GM21723 (cell line): Measurements from ENCODE around the gene MTFP1.
"Not testable (repeated sequence)": the region's sequence is repeated elsewhere in the genome, so short reads cannot be mapped to it uniquely, and the experiment has no call there.

Experiments used
- ATAC-seq: cut with Tn5 transposase; IDR thresholded peaks from one replicate; pipeline ENCODE4 v1.9.1; 2021; ENCODE audit warnings: mild to moderate bottlenecking, moderate library complexity; ENCODE audit not compliant: unreplicated experiment

The MTFP1 gene

DNA sequence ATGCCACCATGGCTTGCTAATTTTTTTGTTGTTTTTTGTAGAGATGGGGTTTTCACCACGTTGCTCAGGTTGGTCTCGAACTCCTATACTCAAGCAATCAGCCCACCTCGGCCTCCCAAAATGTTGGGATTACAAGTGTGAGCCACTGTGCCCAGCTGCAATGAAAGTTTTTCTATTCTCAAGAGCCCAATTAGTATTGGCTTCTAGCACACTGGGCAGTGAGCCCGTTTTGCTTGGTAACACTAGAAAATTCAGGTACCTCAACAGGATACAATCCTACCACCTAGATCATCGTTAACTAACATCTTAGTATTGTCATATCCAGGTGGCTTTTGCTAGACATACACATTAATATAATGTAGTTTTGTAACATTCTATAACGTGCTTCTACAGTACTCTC, 27.3 kb downstream of the MTFP1 start:
- no peak for ATAC-seq

DNA sequence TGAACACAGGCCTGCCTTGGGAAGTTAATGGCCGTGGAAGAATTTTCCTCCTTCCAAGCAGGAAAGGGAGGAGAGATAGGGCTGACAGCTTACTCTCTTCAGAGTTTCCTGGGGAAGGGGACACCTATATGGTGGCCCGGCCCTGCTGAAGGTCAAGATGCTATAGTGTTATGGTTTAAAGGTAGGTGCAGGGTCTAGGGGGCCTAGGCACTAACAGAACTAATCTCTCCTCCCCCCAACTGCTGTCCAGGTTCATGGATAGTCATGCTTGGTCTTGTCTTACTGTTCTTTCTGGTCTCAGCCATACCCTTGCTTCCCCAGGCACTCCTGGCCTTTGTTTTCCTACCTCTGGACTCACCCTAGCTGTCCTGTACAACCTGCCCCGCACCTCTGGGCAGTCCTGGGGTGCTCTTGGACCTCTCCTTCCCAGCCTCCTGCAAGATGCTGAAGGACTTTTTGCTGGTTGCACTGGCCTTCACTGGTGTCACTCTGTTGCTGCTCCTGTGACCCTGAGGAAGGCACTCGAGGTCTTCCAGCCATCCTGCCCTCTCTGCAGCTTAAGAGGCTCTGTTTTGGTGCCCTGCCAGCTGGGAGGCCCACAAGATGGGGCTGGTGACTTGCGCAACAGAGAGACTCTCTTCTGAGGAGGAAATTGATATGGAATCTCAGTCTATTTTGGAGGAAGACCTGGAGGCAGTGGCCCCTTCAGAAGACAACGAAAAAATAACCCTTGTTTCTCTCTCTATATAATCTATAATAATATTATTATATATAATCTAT, 28.4 kb downstream of the MTFP1 start:
- ATAC-seq, result no peak

DNA sequence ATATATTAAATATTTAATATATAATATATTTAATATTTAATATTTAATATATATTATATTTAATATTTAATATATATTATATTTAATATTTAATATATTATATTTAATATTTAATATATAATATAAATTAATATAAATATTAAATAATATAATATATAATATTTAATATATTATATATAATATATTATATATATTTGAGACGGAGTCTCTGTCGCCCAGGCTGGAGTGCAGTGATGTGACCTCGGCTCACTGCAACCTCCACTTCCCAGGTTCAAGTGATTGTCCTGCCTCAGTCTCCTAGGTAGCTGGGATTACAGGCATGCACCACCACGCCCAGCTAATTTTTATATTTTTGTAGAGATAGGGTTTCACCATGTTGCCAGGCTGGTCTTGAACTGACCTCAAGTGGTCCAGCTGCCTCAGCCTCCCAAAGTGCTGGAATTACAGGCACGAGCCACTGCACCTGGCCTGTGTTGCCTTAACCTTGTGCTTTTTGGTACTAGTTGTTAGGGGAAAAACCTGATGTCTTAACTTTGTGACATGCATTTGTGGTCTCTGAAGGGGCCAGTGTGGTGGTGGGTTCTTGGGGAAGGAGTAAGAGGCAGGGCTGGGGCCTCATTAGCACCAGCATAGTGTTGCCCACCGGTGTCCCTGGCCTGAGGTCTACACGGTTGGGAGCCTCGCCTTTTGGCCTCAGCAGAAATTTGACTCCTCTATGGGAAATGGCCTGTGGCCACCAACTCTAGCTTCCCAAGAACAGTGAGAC, 29.7 kb downstream of the MTFP1 start:
- no peak for ATAC-seq

DNA sequence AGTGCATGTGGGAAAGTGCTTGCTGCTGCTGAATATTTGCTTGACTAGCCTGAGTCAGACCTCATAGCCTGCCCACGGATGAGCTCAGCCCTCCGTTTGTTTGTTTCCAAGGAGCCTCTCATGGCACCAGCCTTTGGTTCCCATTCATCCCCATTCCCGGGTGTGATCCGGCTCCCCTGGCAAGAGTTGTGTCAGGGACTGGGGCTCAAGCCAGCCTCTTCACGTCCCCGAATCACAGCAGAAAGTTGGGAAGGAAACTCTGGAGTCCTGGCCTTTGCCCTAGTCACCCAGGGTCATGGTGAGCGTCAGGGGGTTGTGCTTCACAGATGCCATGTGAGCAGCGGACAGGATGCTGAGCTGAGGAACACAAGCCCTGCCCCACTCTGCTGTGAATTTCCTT, 32.4 kb downstream of the MTFP1 start:
- no peak for ATAC-seq

DNA sequence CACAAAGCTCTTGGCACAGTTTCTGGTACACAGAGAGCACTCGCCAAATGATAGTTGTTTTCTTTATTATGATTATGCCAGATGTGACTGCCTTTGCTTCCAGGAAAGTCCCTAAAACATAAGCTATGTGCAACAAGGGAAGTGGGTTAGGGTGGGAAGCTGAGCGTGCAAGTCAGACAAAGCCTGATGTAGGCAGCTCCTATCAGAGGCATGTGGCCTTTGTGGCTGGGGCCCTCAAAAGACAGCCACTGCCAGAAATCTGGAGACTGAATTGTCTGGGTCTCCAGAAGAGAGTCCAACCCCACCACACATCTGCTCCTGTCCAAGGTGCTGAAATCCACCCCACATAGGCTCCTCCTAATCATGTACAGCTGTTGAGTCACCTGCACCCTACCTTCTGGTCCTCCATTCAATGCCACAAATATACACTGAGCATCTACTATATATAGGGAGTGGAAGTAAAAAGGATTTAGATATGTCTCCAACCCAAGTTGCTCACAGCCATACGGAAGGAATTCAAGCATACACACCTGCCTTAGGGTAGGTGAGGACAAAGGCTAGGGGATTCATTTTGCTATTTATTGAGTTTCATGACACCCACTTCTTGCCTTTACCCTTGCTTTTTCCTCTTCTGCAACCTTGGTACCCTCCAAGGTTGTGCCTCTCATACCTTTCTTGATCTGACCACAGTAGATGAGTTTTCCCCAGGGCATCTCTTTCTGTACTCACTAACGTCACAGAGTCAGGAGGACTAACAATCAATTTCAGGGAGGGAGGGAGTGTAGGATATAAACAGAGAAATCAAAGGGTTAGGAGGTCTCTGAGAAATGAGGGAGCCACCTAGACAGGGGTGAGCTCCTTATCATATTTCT, 33.8 kb downstream of the MTFP1 start:
- ATAC-seq, result no peak

DNA sequence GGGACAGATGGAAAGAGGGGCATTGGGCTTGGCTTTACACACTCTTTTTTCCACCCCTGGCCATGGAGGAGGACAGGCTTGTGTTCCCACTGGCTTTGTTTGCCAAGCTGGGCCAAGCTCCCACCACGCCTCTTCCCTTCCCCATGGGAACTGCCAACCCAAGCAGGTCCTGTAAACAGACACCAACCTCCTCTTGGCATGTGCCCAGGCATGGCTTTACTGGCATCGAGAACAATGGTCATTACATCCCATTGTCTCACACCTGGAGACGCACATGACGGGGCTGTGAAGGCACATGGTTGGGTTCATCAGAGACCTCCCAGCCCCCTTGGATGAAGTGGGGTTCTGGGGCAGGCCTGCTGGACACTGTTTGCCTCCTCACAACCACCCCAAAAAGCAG, 34.6 kb downstream of the MTFP1 start:
- no peak for ATAC-seq

DNA sequence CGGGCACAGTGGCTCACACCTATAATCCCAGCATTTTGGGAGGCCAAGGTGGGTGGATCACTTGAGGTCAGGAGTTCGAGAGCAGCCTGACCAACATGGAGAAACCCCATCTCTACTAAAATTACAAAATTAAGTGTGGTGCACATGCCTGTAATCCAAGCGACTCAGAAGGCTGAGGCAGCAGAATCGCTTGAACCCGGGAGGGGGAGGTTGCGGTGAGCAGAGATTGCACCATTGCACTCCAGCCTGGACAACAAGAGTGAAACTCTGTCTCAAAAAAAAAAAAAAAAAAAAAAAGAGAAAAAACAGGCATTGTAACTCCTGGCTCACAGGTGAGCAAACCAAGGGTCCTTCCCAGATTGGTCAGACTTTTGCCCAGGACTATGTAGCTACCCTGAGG, 35.0 kb downstream of the MTFP1 start:
- not testable (repeated sequence) for ATAC-seq

DNA sequence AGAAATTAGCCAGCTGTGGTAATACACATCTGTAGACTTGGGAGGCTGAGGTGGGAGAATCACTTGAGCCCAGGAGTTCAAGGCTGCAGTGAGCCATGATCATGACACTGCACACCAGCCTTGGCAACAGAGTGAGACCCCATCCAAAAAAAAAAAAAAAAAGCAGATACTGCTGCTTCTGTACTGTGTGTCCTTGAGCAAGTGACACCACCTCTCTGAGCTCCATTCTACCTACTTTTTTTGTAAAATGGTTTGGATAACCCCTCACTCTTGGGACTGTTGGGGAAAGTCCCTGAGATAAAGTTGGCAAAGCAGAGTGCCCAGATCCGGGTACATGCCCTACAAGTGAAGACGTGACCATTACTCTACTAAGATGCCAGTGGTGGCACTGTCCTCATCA, 43.6 kb downstream of the MTFP1 start:
- no peak for ATAC-seq

DNA sequence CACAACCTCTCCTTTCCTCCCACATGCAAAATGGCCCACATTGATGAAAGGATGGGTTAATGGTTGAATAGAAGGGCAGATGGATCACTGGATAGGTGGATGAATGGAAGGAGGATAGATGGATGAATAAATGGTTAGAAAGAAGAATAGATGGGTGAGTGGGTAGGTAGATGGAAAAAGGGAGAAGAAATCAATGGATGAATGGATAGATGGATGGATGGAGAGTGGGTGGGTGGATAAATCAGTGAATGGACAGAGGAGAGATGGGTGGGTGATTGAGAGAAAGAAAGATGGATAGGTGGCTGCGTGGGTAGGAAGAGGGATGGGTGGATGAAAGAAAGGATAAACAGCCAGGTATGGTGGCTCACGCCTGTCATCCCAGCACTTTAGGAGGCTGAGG, 45.1 kb downstream of the MTFP1 start:
- ATAC-seq, result no peak

DNA sequence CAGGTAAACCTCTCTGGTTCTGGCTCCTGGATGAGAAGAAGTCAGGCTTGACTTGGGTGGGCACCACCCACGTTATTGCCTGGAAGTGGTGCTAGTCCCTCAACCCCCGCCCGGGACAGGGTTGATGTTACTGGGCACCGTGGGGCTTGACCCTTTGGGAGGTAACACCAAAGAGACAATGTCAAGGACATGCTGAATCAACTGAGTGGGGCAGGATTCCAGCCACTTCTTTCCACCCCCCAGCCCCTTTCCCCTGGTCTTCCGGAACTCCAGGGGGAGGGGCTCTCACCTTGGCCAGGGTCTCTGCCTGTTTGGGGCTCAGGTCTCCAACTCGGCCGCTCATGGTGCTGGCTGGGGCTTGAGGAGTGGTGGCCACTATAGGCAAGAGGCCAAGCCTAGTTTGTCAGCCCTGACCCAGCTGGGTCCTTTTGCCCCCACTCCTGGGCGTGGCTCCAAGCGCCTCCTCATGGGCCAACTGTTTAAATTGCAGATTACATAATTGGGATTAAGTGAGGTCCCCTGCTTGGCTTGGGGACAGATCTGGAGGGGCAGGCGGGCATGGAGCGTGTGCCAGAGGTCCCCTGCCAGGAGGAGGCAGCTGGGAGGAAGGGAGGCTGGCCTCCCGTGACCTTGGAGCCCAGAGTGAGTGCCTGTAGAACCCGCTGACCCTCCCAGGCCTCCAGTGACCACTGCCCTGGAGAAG, 46.2 kb downstream of the MTFP1 start, which contains the start of gene SEC14L3:
SEC14L3 (minus strand) TSS at position 402 of the 703 bp plus-strand sequence; CDS start at position 343, 59 bp downstream.
- ATAC-seq, result no peak

DNA sequence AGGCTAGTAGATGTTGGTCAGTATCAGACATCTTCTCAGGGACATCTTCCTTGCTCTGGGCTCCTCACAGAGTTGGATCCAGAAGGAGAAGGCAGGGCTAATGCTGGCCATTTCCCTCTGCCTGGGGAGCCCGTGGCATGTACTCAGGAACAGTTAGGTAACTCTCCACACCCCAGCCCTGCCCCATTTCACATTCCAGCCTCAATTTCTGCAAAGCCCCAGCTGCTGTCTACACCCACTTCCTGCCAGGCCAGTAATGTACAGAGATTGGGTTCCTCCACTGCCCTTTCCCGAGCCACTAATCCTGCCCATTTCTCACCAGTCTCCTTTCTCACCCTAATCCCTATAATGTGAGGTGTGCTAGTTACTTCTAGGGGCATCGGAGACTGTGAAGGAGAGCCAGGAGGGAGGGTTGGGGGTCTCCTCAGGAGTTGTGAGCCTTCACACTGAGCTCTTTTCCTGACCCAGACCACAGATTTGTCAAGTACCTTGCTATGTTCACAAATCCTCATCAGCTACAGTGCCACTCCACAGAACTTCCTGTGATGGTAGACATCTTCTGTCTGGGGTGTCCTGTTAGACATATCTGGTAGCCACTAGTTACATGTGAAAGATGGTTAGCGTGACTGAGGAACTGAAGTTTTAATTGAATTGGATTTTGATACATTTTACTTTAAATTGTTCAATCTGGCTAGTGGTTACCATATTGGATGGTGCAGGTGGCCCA, 47.6 kb downstream of the MTFP1 start:
- no peak for ATAC-seq

DNA sequence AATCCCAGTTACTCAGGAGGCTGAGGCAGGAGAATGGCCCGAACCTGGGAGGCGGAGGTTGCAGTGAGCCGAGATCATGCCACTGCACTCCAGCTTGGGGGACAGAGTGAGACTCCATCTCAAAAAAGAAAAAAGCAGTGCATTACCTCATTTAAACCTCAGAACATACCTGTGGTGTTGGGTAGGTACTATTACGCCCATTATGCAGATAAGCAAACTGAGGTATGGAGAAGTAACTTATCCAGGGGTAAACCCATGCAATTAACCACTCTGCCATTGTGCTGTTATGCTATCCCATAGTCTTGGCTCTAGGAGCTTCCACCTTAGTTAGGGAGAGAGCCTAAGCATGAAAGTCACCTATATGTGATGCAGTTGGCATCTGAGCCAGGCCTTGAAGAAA, 48.6 kb downstream of the MTFP1 start:
- ATAC-seq, result no peak

DNA sequence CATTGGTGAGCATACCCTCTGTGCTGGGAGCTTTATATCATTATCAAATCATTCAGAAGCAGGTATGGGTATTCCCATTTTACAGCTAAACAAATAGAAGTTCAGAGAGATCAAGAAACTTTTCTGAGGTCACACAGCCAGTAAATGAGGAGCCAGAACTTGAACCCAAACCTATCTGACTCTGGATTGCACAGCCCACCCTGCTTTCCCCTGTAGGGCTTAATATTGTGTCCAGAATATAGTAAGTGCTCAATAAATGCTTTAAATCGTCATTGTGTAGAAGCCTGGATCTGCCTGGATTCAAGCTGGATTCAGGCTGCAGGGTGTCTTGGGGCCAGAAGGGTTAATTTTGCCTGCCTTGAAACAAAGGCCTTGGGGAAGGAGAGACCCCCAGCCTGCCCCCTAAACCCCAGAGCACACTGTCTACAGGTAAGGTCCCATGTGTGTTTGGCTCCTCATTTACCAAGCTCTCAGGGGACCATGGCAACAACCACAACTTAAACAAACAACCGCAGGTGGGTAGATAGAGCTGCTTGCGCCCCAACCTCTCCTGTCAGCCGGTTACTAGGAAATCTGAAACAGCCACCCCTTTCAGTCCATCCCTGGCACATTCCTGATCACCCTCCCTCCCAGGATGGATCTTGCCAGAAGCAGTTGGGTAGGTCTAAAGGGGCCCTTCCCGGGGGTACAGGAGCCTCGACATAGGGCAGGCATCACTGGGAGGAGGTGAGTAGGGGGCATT, 49.3 kb downstream of the MTFP1 start:
- no peak for ATAC-seq
